Keratinocyte (primary cell): ENCODE measurements around the gene RABGGTA.

Experiments
- EZH2 ChIP-seq: IDR thresholded peaks from one replicate; pipeline ENCODE4 v1.6.1; 2012; ENCODE audit warnings: inconsistent platforms, mild to moderate bottlenecking, low read length, moderate library complexity
- TF ChIP-seq, protein P1 (sequence below), 3 experiments: IDR thresholded peaks in 1 of 3; conservative IDR thresholded peaks in 1 of 3; optimal IDR thresholded peaks in 1 of 3; 2 replicates in 2 of 3; 3 replicates in 1 of 3; pipeline versions ENCODE3 to v1.5.1; 2011; ENCODE audit warnings: low read length in 3 of 3, mild to moderate bottlenecking in 3 of 3, moderate library complexity in 2 of 3, control low read depth in 1 of 3, inconsistent platforms in 1 of 3; ENCODE audit not compliant: insufficient read depth in 2 of 3; ENCODE audit errors: extremely low read depth in 1 of 3

DNA sequence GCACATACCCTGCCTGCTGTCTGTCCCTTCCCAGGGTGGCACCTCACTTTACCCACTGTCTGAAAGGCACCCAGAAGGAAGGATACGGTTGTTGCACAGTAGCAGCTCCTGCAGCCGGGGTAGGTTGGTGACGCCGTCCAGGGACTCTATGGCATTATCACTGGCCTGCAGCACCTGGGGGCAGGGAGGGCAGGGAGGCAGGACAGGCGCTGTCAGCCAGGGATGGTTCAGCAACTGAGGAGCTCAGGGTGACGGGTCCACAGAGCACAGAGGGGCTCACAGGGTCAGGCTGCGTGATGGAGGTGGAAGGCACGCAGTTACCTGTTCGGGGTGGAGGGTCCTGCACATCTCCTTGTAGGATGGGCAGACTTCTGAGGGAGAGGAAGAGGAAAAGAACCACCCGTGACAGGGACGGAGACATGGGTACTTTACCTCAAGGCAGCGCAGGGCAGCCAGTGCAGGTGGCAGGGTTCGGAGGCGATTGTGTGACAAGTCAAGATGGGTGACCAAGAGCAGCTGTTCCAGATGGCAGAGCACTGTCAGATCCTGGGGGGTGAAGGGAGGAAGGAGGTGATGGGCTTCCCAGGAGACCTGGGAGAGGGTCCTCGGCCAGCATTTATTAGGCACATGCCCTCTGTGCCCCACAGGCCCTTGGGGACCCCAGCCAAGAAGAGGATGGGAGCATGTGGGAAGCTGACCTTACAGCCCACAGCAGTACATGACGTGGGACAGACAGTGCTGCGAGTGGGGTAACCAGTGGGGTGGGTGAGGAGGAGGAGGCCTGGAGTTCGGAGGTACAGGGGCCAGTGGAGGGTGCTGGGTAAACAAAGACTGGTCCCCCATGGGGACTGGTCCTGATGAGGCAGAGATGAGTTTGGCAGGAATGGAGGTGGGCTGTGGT, 4.8 kb downstream of the RABGGTA start:
- TF ChIP-seq, protein P1, sequence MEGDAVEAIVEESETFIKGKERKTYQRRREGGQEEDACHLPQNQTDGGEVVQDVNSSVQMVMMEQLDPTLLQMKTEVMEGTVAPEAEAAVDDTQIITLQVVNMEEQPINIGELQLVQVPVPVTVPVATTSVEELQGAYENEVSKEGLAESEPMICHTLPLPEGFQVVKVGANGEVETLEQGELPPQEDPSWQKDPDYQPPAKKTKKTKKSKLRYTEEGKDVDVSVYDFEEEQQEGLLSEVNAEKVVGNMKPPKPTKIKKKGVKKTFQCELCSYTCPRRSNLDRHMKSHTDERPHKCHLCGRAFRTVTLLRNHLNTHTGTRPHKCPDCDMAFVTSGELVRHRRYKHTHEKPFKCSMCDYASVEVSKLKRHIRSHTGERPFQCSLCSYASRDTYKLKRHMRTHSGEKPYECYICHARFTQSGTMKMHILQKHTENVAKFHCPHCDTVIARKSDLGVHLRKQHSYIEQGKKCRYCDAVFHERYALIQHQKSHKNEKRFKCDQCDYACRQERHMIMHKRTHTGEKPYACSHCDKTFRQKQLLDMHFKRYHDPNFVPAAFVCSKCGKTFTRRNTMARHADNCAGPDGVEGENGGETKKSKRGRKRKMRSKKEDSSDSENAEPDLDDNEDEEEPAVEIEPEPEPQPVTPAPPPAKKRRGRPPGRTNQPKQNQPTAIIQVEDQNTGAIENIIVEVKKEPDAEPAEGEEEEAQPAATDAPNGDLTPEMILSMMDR (optimal IDR thresholded peaks at IDR 0.05 in 1 of 3, IDR thresholded peaks at IDR 0.05 in 1 of 3, conservative IDR thresholded peaks at IDR 0.05 in 1 of 3; ENCODE audit: extremely low read depth in 1 of 3, insufficient read depth in 2 of 3, low read length in 3 of 3) = no peak
- no peak for TF ChIP-seq EZH2
